HG03108 (cell line): ENCODE data around the gene CYBB.

Source experiments
- ATAC-seq: cut with Tn5 transposase; IDR thresholded peaks from one replicate; pipeline ENCODE4 v1.9.1; 2021; ENCODE audit warnings: moderate library complexity; ENCODE audit not compliant: unreplicated experiment

The CYBB gene

GRCh38 chrX:37785569-37785968, 5.7 kb downstream of the CYBB start:
- no peak for ATAC-seq

- ATAC-seq: peak; percentile 81
These were observed 7.0 kb downstream of the CYBB start for GRCh38 chrX:37786624-37787422.

DNA sequence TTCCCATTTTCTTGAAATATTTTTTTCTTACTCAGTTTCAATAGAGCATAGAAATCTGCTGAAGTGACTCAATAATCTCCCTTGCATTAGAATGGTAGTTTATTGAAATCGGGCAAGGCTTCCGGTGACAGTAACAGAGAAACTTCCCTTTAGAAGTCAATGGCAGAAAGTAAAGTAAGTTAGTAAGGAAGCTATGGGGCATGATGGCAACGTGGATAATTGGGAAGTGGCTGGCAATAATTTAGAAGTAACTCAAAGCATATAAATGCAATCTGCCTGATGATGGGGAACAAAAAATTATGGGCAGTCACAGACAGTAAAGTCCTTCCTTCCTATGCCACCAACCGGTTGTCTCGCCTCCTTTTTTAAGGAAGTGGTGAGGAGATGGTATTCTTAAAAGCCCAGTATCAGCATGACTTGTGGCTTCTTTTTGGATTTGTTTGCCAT, 7.6 kb downstream of the CYBB start:
- ATAC-seq: peak; percentile 49

DNA sequence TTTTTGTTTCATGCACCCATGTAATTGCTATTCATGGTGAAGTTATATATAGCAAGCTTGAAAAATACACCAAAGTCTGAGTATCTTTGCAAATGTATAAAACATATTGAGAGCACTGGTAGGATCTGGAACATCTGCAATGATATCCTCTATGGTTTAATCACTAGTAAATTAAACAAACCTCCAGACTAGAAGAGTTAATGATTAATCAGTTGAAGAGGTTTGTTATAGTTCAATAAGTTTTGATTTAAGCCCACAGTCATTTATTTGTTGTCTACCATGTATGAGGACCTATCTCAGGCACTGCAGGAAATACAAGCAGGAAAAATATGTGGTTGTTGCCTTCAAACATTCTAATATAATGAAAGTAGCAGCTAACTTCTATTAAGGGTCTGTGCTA, 16.5 kb downstream of the CYBB start:
- no peak for ATAC-seq

GRCh38 chrX:37796805-37797204, 16.9 kb downstream of the CYBB start:
- ATAC-seq: peak; percentile 61

GRCh38 chrX:37799936-37800335, 20.1 kb downstream of the CYBB start:
- ATAC-seq: no peak

GRCh38 chrX:37800717-37801116, 20.9 kb downstream of the CYBB start:
- ATAC-seq: no peak

DNA sequence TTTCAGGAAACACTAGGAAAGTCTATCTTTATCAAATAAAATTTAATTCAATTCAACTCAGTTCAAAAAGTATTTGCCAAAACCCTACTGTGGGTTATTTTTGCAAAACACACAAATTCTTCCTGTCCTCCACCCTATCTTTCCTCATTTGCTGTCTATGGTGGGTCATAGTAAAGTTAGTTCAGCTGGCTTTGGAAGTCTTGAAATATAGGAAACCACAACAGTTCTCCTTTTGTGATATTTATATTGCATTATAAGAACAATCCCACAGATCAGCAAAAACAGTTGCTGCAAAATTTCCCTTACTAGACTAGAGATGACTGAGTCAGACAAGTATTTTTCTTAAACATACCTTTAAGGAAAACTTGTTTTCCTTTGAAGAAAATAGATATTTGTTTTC, 22.2 kb downstream of the CYBB start:
- ATAC-seq: no peak

- ATAC-seq: no peak
These were observed 23.2 kb downstream of the CYBB start for GRCh38 chrX:37803057-37803456.

- ATAC-seq: peak; percentile 39
These were observed 30.1 kb downstream of the CYBB start for GRCh38 chrX:37809970-37810369.

DNA sequence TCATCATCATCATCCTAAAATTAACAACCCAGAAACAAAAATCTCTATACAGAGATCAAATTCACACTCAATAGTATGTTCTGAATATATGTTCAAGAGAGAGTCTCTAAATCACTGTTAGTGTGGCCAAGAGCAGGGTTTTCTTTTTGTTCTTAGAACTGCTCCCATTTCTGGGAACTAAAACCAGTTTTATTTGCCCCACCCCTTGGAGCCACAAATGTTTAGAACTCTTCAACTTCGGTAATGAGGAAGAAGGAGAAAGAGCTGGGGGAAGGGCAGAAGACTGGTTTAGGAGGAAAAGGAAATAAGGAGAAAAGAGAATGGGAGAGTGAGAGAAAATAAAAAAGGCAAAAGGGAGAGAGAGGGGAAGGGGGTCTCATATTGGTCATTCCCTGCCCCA, 32.3 kb downstream of the CYBB start:
- ATAC-seq: no peak

DNA sequence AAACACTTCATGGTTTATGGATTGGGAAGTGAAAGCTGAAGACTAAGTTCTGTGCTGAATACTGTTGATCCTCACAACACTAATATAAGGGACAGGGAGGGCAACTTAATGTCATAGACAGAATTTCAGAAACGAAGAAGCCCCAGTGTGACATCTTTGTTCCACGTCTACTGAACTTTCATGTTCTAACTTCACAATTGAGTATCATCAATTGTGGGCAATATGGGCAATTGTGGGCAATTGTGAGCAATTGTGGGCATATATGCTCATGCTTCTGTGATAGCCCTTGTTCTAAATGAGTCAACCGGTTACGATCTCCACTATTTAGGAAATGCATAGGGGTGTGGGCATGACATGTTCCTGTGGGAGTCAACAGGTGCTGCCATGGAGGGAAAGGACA, 33.7 kb downstream of the CYBB start:
- no peak for ATAC-seq

DNA sequence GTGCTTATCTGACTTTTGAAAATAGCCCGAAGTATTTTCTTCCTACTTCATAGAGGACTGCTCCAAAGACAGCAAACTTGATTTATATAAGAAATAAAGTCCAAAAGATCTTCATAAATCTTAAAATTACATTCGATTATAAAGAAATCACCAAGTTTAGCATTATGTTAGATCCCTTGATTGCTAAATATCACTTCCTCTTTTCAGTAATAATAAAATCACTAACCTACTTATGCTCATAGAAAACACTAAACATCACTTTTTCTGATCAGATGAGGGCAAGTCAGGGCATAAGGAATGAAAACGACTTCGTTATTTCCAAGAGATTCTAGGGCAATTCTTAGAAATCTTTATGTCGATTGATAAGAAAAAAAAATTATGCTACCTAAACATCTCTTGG, 35.5 kb downstream of the CYBB start:
- ATAC-seq: no peak

DNA sequence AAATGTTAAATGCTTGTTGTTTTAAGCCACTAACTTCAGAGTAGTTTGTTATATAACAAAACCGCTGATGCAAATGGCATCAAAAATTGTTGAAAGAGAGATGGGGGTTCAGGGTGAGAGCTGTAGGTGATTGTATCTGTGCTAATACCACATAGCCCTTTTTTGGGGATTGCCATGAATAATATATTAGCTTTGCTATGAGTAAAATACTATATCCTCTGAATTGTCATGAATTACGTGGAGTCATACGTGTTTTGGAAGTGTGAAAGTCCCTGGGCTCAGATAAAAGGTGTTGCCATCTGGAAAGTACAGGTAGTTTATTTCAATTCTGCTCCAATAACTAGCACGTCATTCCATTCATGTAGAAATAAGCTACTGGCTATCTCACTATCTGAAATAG, 36.9 kb downstream of the CYBB start:
- no peak for ATAC-seq

DNA sequence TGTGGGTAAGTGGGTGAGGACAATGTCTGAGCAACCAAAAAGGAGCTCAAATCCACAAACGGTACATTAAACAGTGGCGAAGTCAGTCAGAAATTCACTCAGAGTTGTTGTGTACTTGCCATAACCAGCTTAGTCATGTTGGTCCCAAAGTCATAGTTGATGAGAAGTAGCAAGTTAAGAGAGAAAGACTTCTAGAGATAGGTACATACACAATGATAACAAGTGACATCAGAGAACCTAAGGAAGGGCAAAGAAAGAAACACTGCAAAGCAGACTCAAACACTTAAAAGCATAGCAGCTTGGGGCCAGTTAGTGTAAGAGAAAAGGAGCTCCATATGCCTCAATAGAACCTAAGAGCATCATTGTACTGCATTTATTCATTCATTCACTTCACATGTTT, 37.3 kb downstream of the CYBB start:
- no peak for ATAC-seq

DNA sequence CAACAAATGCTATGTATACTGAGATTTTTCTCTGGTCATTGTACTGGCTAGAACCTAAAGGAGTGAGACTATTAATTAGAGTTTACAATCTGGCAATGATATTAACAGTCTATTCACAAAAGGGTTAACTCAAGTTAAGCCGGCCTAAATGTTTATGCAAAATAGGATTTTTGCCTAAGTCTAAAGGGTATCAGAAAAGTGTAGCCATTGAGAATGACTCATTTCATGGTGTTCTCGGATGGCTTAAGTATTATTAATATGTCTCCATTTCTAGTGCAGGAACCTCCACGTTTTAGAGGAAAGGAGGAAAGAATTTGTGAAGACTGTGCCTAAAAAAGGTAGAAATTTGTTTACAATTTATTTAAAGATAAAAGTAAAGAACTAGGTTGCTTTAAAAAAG, 37.7 kb downstream of the CYBB start:
- ATAC-seq: peak; percentile 37

DNA sequence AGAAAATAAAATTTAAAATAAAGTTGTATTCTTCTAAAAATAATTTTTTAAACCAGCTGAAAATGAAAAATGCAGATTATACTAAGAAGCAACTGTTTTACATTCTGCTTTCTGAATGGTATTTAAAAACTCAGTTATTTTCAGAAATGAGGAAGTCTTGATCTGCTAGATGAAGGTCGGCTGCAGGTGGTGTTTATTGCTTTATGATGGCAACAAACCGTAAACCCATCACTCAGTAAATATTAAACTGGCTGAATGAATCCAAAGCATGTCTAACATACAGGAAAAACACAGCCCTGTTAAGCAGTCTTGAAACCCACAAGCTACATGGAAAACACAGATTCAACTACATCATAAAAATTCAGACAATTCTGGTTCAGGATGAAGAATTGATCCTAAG, 38.2 kb downstream of the CYBB start:
- peak; percentile 55 for ATAC-seq

DNA sequence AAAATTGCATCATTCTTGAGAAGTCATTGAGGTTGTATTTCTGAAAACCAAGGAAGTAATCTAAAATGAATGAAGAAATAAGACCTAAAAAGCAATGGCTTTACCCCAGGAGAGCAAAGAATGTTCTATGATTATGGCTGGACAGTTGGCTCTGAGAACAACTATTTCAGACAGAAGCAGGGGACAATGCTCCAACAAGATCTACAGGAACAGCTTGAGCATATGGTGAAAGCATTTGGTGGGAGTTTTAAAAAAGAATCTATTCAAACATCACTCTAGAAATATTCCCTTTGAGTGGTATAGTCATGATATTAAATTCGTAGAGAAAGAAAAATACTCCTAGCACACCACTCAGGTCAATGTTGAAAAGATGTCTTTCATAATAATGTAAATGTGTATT, 40.8 kb downstream of the CYBB start:
- ATAC-seq: no peak

GRCh38 chrX:37824491-37825214, 44.8 kb downstream of the CYBB start:
- ATAC-seq: no peak

DNA sequence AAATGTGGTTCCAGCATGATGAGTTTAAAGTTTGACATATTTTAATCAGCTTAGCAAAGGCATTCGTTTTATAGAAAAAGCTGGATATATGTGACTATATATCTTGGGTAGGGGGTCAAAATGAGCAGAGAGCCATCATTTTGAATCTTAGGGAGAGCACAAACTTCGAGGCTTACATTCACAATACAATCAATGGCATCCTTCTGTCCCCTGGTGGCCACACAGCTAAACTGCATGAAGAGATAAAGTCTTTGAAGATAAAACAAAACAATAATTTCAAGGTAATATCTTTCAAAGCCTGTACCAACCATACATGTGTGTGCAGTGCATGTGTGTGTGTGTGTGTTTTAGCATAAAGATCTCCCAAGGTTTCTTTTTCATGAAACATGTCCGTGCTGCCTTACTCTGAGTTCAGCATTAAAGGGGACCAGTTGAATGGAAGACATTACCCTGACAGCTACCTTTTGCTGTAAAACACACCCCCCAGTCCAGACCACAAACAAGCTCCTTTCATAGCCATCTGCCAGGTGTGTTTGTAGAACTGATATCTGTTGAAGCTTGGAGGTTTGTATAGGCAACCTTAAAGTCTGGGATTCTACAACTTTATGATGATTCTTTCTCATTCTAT, 45.5 kb downstream of the CYBB start:
- ATAC-seq: no peak

GRCh38 chrX:37829721-37830120, 49.9 kb downstream of the CYBB start:
- no peak for ATAC-seq

- no peak for ATAC-seq
These were observed 50.5 kb downstream of the CYBB start for GRCh38 chrX:37830371-37830770.
